Hypothalamus (tissue), 51 donors: ENCODE measurements around the gene SAFB2.

ENCODE experiments used
- DNase-seq, 51 donors: peaks; one replicate each; lab custom pipeline; 2025; lab: John Stamatoyannopoulos, UW

SAFB2 gene

DNA sequence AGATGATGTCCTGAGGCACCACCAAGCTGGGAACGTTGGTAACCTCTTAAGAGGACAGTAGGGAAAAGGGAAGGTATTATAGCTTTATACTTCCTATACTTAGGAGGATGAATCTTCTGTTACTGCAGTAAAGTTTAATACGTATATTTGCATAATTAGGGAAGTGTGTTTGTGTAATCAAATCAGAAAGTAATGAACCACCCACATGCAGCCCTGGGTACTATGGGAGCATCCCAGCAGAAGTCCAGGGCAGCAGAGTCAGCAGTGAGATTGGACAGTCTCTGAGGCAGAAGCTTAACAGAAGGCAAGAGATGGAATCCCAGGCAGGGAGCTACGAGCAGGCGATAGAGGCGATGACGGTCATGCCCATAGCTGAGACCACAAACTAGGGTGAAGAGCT is 12.9 kb upstream of the SAFB2 start:
- no peak for DNase-seq

DNA sequence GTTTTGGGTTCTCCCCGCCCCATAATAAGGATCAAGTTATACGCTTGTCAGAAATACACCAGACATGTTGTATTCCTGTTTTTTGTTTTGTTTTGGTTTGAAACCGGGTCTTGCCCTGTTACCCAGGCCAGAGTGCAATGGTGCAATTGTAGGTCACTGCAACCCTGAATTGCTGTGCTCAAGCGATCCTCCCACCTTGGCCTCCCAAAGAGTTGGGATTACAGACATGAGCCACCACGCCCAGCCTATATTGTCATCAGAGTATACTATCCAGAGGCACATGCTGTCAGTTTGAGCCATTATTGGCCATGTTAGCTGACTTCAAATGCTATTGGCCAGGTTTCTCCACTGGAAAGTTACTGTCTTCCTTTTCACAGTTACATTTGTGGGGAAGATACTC is 10.1 kb upstream of the SAFB2 start:
- DNase-seq = no peak

DNA sequence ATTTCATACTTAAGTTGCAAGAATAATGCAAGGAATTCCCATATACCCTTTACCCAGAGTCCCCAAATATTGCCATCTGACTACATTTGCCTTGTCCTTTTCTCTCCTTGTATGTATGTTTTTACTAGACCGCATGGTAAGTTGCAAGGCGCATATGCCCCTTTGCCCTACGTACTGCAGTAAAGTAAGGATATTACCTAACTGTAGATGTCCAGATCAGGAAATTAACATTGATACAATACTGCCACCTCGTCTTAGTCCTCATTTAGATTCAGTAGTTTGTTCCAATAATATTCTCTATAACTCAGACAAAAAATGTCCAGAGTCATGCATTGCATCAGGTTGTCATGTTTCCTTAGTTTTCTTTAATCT is 9.7 kb upstream of the SAFB2 start:
- DNase-seq = no peak

DNA sequence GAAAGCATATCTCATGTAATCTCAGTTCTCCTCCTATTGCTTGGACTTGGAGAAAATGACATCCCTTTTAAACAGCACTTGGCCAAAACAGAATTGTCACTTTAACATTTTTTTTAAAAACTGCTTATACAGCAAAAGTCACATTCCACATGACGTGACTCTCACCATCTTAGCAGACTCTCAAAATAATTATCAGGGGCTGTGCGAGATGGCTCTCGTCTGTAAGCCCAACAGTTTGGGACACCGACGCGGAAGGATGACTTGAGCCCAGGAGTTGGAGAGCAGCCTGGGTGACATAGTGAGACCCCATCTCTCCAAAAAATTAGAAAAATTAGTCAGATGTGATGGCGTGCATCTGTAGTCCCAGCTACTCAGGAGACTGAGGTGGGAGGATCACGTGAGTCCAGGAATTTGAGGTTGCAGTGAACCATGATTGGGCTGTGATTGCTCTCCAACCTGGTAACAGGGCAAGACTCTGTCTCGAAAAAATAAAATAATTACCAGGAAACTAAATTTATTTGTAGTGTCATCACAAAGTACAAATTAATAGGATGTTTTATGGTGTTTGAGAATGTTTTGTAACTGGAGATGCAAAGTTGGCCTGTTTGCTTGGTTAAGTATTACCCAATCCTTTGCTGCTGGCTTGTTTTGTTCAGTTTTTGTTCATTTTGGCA is 9.1 kb upstream of the SAFB2 start:
- no peak for DNase-seq

DNA sequence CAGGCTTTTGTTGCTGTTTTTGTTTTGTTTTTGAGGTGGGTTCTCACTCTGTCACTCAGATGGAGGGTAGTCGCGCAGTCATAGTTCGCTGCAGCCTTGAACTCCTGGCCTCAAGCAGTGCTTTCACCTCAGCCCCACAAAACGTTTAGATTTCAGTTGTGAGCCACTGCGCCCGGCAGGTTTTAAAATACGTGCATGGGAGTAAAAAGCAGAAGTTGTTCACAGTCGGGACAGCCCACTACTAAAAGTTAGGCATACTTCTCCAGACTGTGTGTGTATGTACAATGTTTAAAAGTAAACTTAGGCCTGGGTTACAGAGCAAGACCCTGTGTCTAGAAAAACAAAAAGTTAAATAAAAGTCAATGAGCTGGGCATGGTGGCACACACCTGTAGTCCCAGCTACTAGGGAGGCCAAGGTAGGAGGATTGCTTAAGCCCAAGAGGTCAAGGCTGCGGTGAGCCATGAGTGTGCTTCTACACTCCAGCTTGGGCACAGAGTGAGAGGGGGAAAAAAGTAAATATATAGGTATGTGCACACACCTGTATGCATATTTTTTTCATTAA is 6.4 kb upstream of the SAFB2 start:
- no peak for DNase-seq

DNA sequence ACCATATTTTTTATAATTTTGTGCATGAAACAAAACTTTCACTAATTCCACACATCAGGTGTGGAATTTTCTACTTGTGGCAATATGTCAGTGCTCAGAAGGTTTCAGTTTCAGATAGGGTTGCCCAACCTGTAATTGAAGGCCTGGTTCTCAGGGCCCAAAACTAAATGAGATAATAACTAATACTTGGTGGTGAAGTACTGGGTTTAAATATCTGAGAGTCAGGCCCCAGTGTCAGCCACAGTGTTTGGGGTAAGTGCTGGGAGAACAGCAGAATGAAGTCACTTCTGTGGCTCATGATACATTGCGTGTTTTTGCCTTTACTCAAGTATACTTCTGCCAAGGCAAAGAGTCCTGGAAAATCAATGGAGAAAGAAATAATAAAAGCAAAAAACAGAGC is 5.9 kb upstream of the SAFB2 start:
- DNase-seq = no peak

DNA sequence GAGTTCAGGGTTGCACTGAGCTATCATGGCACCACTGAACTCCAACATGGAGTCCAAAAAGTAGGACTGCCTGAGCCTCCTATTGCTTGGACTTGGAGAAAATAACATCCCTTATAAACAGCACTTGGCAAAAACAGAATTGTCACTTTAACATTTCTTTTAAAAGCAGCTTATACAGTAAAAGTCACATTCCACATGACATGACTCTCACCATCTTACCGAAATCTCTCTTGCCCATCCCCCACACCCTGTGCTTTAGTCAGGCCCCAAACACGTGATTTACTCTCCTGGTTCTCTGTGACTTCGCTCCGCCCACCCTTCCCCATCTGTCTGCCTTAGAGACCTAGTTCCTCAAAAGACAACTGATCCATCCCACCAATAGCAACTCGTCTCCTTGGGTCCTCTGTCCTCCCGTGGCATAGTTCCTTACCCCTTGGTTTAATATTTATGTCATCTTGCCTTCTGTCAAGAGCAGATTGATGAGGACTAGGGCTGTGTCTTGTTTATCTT is 4.9 kb upstream of the SAFB2 start:
- DNase-seq = peak in 14 of 51 donors; percentile 4 to 57 (median 16)

DNA sequence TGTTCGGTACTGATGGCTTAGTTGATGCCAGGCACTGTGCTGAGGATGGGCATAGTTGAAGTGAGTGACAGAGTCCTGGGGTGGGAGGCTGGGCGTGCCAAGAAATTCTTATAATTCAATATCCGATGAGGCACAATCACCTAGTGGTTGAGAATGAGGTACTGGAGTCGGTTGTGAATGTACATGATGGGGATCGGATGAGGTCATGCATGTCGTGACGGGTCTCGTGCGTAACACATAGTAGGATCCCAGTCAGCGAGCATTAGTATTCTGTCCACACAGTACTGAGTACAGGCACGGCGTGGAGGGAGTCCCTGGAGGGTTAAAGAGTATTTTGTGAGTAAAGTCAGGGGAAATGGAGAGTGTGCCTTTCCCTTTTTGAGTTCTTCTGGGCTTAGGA is 3.1 kb upstream of the SAFB2 start:
- no peak for DNase-seq

DNA sequence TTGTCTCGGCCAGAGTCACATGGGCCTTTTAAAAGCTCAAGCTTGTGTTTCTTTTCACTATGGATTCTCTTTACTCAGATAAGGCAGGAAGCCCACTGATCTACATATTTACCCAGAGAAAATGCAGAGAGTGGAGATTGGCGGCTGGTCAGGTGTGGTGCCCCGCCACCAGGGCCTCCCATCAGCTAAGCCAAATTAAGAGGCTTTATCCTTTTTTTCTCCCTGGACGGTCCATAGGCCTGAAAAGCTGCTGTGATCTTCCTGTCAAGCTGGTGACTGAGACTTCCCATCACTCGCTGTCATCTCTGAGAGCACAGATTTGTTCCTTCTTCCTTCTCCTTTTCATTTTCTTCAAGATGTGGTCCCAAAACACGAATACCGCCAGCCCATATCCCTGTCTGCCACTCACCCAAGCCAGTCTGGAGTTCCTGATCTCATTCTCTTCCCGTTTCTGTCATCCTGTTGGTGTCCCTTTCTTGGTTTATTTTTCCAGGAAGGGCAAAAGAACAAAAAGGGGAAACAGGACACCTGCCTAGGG is 2.2 kb upstream of the SAFB2 start:
- no peak for DNase-seq

DNA sequence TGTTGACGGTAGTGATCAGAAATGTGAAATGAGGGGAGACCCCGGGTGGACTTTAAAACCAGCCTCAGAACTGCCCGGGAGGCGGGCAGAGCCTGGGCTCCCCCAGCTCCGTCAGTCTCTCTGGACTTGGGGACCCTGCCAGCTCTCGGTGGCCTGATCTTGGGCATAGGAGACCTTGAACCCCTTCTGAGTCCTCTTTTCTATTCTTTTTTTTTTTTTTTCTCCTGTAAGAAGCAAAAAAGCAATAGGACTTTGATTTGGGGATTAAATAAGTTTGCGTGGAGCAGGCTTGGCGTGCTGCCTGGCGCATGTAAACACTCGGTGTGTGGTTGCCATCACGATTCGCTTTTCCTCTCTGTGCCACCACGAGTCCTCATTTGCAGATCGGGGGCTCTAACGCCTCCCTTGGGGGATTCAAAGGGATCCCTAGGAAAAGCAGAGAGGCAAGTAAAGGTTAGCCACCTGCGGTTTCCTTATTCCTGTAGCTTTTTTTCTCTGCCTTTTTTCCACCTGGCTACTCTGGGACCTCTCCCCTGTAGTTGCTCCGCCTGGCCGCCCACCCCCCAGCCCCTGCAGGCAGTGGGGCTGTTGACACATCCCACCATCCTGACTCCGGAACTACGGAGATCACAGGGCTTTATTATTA is 1.6 kb upstream of the SAFB2 start:
- peak in 22 of 51 donors; percentile 2 to 50 (median 21) for DNase-seq

DNA sequence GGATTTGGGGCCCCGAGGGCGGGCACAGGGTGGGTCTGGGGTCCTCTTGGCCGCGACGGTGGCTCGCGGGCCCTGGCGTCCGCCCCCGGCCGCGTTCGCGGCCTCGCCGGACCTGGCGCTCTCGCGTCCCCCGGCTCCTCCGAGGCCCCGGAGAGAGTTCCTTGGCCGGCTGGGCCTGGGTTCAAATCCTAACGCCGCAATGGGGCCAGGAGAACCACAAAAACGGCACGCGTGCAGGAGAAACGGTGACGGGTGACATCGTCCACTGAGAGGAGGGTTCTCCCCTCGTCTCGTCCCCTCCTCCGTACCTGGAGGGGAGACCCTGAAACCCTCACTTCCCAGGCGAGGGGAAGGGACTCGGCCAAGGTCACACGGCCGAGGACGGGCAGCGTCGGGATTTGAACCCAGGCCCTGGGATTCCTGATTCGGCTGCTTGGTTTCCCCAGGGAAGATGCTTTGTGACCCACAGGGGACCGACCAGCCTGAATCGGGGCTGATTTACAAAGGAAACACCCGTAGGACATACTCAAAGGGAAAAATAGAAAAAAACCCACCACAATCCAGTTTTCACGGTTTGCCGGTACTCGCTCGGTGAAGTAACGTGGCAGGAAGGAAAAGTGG is 931 bp upstream of the SAFB2 start:
- DNase-seq = peak in 4 of 51 donors; percentile 20 to 46 (median 44)

DNA sequence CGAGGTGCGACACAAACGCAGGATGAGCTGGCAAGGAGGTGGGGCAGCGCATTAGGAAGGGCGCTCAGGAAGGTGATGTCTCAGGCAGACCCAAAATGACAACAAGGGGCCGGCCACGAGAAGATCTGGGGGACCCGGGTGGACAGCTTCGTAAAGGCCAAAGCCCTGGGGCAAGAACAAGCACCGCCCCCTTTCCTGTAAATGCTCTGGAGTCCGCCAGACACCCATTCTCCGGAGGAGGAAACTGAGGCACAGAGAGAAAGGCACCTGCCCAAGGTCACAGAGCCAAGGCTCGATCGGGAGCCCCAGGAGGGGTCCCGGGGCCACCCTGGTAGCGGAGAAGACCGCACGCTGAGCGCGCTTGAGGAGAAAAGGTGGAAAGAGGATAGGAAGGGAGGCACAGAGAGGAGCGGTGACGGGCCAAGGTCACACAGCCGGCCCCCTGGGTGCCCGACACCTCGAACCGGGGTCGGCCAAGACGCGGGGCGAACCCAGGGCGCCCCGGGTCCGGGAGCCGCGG is 571 bp downstream of the SAFB2 start:
- peak in 12 of 51 donors; percentile 10 to 66 (median 36) for DNase-seq

DNA sequence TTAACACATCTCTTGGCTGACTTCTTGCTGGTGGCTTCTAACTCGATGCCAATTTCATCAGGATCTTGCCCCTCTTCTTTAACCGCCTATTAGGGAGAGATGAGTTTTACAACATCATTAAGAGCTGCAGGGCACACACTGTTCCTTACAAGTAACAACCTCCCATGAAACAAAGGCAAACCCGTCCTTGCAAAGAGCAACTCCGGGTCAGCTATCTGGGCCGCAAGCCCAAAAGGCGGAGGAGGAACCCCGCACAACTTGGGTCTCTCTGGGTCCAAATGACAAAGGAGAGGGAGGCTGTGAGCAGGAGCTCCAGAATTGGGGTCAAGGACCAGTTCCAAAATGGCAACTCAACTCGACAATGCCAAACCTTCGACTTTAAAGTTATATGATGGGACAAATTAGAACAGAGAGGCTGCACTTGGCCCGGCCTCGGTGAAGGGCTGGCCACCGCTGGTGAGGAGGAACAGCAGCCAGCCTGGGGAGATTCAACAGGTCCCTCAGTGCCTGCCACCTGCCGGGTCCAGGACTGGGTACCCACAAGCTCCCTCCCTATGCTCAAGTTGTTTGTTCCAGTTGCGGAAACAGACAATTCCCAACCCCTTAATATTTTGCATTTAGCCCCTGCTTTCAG is 1.1 kb downstream of the SAFB2 start:
- peak in 41 of 51 donors; percentile 11 to 74 (median 37) for DNase-seq

DNA sequence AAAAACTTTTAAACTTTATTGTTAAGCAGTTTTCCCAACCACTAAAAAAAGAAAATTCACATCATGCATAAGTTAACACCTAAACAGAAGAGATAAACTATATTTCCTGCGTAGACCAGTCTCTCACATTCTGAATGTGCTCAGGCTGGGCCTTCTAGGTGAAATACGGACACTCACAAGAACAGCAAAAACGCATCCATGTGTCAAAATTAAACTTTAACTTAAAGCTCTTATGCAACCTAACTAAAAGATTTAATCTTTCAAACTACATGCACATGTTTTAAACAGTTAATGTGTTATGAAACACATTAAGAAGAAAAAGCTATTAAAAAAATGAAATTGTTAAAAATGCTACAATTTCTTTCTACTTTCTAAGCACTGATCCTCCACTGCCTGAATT is 2.6 kb downstream of the SAFB2 start:
- no peak for DNase-seq

DNA sequence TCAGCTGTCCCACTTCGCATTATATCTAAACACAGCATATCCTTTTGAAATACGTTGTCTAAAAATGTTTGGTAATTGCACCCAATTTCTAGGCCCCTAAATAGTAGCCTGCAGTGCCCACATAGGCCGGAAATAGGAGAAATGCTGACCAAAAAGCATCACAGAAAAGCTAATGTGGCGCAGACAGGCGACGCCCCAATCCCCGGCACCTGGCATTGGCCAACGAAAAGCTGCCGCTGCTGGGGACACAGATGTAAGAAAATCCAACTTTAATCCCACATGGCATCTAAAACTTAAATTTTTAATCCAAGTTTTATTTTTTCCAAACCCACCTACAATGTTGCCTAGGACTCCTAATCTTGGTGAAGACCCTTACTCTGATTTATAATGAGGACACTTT is 4.0 kb downstream of the SAFB2 start:
- no peak for DNase-seq

DNA sequence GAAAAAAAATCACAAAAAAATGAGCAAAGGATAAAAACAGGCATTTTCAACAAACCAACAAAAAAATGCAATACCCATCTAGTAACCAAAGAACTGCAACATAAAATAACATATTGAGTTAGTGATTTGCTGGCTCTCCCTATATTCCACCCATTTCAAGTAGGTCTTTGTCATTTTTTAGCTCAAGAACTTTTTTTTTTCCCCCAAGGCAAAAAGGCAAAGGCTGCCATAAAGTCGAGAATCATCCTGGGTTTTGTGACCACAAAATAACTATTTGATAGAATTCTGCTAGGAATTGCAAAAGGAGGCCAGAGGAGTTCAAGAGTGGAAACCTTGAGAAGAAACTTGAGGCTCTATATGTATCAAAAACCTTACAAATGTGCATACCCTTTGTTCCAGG is 5.5 kb downstream of the SAFB2 start:
- no peak for DNase-seq

DNA sequence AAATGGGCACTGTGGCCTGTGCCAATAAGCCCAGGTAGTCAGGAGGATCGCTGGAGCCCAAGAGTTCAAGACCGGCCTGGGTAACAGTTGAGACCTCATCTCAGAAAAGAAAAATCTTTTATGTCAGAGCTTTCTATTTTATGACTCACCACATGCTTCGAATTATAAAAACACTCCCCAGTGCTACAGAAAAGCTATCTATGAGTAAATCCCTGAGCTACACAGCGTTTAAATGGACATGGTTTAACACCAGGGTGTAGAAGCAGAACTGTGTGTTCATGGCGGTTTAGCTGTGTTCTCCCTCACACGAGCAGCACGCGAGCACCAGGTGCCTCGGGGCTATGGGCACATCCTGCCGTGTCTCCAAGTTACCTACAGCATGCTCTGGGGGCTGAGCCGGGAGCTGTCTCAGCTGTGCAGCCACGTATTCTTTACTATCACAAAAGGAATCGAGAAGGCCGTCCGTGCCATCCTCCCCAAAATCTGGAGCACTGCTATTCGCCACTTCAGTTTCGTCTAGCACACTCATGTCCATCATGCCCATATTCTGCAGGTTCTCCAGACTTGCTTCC is 6.7 kb downstream of the SAFB2 start:
- DNase-seq = no peak

DNA sequence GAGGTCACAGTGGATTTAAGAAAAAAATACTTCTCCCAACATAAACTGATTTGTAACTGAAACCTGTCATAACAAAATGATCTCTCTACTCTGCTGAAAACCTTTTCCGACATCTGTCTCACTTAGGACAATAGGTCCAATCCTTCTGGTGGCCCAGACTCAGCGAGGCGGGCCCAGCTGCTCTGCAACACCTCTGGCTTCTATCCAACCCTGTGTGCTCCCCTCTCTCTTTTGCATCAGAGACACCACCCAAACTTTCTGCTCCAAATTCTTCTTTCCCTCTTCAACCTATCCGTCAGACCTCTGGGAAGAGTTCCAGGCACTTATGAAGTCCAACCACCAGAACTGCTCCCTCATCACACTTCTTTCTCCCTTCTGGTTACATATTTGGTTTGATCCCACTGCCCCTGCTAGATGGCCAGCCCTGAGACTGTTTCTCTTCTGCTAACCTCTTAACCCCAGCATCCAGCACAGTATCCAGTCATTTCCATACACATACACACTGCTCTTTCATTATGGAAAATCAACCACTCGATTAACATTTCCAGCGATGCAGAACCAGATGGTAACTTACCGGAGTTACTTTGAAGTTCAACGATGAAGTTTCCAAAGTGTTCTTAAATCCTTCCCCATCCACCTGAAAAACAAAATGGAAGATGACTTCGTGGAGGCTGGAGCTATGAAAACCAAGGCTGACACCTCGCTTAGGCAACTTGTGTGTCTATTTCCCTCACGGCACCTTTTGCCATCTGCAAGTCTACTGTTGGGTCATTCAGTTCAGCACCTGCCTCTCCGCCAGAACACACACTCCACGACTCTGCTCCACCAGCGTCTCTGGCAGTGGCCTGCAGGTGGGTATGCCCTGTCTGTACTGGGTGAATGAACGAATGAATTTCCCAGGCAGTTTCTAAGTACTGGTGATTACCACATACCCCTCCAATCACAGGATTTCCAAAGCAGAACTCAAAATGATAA is 9.4 kb downstream of the SAFB2 start:
- DNase-seq = no peak

DNA sequence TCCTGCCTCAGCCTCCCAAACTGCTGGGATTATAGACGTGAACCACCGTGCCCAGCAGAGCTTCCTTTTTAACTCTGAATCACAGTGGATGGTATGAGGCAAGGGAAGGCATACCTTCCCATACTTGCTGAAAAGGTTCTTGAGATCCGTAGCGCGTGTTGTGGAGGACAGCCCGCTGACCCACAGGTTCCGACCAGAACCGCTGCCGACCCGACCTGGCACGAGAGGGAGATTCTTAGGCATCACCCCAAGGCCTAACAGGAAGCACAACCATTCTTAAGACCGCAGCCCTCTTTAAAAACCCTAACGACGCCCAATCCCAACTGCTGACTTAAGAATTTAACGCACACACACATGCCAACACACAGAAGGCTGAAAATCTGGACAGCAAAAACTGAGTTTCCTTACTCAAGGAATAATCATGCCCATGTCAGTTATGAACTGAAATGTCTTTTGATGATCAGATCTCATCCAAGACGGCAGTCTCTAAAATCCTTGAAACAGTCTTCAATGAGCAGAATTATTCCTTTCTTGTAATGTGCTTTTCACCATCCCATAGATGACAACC is 12.6 kb downstream of the SAFB2 start:
- DNase-seq = no peak
